ENCODE data around the gene APOA4.

DNA sequence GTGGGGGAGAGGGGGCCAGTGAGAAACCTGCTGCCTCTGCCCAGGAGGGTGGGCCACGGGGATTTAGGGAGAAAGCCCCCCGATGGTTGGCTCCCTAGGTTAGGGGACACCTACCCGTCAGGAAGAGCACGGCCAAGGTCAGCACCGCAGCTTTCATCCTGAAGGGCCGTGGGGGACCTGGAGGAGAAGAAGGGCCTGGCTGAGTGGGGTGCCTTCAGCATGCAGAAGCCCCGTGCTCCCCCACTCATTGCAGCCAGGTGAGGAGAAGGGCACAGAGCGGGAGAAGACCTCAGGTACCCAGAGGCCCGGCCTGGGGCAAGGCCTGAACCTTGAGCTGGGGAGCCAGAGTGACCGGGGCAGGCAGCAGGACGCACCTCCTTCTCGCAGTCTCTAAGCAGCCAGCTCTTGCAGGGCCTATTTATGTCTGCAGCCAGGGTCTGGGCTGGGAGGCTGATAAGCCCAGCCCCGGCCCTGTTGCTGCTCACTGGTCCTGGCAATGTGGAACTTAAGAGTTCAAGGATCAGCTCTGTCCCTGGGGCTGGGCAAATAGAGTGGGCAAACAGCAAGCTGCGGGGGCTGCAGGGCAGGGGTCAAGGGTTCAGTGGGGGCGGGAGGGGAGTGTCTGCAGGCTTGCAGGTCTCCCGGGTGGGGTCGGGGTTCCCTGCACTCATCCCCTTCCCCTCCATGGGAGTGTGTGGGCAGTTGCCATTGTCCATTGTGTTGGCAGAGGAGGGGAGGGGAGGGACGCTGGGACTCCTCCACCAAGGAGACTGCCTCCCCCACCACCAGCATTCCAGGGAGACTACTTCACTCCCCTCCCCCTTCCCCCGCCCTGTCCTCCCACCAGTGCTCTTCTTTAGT is 14.4 kb upstream of the APOA4 start, which contains the start of gene APOA1:
- TF ChIP-seq CTCF (IDR thresholded peaks at IDR 0.05) (no peak), POLR2A (IDR thresholded peaks at IDR 0.05) (no peak)

Measured in lower leg skin (tissue), 3 donors.